OCI-LY1 (cell line): Measurements from ENCODE around the gene PTPRG.

ENCODE experiments used
- H2AFZ ChIP-seq: fragments of 200-600 bp; sonication (generic), shearing (Covaris generic); 2 replicates; pipeline ENCODE4 v1.6.0; 2014; ENCODE audit warnings: antibody characterized with exemption, mild to moderate bottlenecking, low read length
- H3F3A ChIP-seq: fragments of 200-600 bp; sonication (generic), shearing (Covaris generic); 2 replicates; pipeline ENCODE4 v1.6.0; 2014; ENCODE audit warnings: mild to moderate bottlenecking, antibody characterized with exemption, low read length, moderate library complexity; ENCODE audit not compliant: insufficient read depth
- H3K27ac ChIP-seq: fragments of 200-600 bp; sonication (generic); 2 replicates; pipeline ENCODE4 v1.5.1; 2014; ENCODE audit warnings: low read length, mixed run types, mild to moderate bottlenecking, low read depth; ENCODE audit not compliant: poor library complexity, severe bottlenecking
- H3K27me3 ChIP-seq: fragments of 200-600 bp; sonication (generic); 2 replicates; pipeline ENCODE4 v1.6.0; 2014; ENCODE audit warnings: antibody characterized with exemption, mild to moderate bottlenecking, low read length, moderate library complexity; ENCODE audit not compliant: insufficient read depth
- H3K36me3 ChIP-seq: fragments of 200-600 bp; sonication (generic); 2 replicates; pipeline ENCODE4 v1.6.1; 2014; ENCODE audit warnings: mild to moderate bottlenecking, antibody characterized with exemption, low read length, moderate library complexity, mixed read lengths; ENCODE audit not compliant: insufficient read depth
- H3K4me1 ChIP-seq: fragments of 200-600 bp; sonication (generic); 2 replicates; pipeline ENCODE4 v1.5.1; 2014; ENCODE audit warnings: mild to moderate bottlenecking, low read length, moderate library complexity; ENCODE audit not compliant: insufficient read depth, severe bottlenecking
- H3K4me2 ChIP-seq: fragments of 200-600 bp; sonication (generic), shearing (Covaris generic); 2 replicates; pipeline ENCODE4 v1.6.1; 2014; ENCODE audit warnings: low read length
- H3K4me3 ChIP-seq: fragments of 200-600 bp; sonication (generic); 2 replicates; pipeline ENCODE4 v1.5.1; 2014; ENCODE audit warnings: low read length, low read depth, mild to moderate bottlenecking, mixed read lengths; ENCODE audit not compliant: poor library complexity, severe bottlenecking
- H3K79me2 ChIP-seq: fragments of 200-600 bp; shearing (Covaris generic); 2 replicates; pipeline ENCODE4 v1.6.1; 2016; ENCODE audit warnings: mixed run types, low read length, mixed read lengths; ENCODE audit not compliant: insufficient read depth
- H3K9ac ChIP-seq: fragments of 200-600 bp; sonication (generic), shearing (Covaris generic); 2 replicates; pipeline ENCODE4 v1.6.1; 2014; ENCODE audit warnings: mild to moderate bottlenecking, low read length, mixed read lengths
- H3K9me2 ChIP-seq: fragments of 200-600 bp; sonication (generic), shearing (Covaris generic); 2 replicates; pipeline ENCODE4 v1.6.1; 2014; ENCODE audit warnings: low read depth, mild to moderate bottlenecking, low read length, mixed read lengths
- H3K9me3 ChIP-seq: fragments of 200-600 bp; shearing (Covaris generic); 2 replicates; pipeline ENCODE4 v1.6.1; 2014; ENCODE audit warnings: low read length, mixed read lengths
- H4K20me1 ChIP-seq: fragments of 200-600 bp; sonication (generic), shearing (Covaris generic); 2 replicates; pipeline ENCODE4 v1.6.0; 2016; ENCODE audit warnings: mild to moderate bottlenecking, low read length; ENCODE audit not compliant: insufficient read depth
- EZH2 ChIP-seq: fragments of 200-600 bp; sonication (generic), shearing (Covaris generic); IDR thresholded peaks from 2 replicates; pipeline ENCODE4 v1.8.0; 2017; ENCODE audit warnings: borderline replicate concordance, mixed run types, mild to moderate bottlenecking, antibody characterized with exemption, low read length, moderate library complexity, mixed read lengths
- TF ChIP-seq, protein P1 (sequence below): fragments of 200-600 bp; sonication (generic), shearing (Covaris generic); IDR thresholded peaks from 2 replicates; pipeline ENCODE4 v1.5.1; 2017; ENCODE audit warnings: mild to moderate bottlenecking, antibody characterized with exemption, low read length, moderate library complexity, mixed read lengths

Gene PTPRG

DNA sequence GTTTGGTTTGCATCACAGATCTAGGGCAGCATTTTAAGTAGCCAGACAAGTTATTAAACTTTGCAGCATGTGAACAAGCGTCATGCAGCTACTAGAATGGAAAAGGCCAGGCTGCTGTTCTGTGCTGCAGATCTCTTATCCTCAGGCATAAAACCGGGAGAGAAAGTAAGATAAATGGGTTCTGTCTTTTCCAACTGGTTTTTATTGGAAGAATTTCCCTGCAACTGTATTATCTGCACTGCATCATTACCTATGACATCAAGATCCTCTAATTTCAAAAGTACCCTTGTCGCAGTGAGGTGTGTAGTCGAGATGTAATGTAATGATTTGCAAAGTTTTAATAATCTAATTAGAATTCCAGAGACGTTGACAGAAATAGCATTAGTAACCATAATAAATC lies 571.6 kb downstream of the PTPRG start:
- no peaks in the 10 kb centered on the region for H3K9me2 ChIP-seq
- no peaks in the 10 kb centered on the region for H3K79me2 ChIP-seq
- no peaks in the 10 kb centered on the region for H3F3A ChIP-seq
- no peaks in the 10 kb centered on the region for H3K9me3 ChIP-seq
- no peaks in the 10 kb centered on the region for H4K20me1 ChIP-seq
- H3K4me2 ChIP-seq, result no peak overlapping the region
- no peak overlapping the region for H3K9ac ChIP-seq
- H2AFZ ChIP-seq, result no peak overlapping the region
- H3K27me3 ChIP-seq, result no peaks in the 10 kb centered on the region
- no peaks in the 10 kb centered on the region for H3K36me3 ChIP-seq
- no peaks in the 10 kb centered on the region for H3K4me1 ChIP-seq
- H3K27ac ChIP-seq, result no peak overlapping the region
- H3K4me3 ChIP-seq, result no peak overlapping the region
- no peak for TF ChIP-seq EZH2
- TF ChIP-seq, protein P1, sequence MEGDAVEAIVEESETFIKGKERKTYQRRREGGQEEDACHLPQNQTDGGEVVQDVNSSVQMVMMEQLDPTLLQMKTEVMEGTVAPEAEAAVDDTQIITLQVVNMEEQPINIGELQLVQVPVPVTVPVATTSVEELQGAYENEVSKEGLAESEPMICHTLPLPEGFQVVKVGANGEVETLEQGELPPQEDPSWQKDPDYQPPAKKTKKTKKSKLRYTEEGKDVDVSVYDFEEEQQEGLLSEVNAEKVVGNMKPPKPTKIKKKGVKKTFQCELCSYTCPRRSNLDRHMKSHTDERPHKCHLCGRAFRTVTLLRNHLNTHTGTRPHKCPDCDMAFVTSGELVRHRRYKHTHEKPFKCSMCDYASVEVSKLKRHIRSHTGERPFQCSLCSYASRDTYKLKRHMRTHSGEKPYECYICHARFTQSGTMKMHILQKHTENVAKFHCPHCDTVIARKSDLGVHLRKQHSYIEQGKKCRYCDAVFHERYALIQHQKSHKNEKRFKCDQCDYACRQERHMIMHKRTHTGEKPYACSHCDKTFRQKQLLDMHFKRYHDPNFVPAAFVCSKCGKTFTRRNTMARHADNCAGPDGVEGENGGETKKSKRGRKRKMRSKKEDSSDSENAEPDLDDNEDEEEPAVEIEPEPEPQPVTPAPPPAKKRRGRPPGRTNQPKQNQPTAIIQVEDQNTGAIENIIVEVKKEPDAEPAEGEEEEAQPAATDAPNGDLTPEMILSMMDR, result no peak

DNA sequence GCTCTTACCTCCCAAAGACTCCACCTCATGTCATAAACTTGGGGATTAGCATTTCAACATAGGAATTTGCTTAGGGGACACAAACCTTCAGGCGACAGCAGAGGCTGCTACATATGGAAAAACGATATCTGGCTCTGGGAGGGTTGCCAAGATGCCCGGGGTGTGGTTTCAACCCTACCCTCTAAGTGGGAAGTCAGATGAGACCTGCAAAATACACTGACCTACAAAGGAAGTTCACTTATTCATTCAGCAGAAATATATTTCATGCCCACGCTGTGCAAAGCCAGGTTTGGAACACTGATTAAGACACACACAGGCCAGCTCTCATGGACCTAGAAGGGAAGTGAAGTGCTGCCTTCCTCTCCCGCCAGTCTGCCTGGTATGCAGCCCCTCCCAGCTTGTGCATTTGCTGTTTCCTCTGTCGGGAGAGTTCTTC lies 572.7 kb downstream of the PTPRG start:
- H3K9ac ChIP-seq, result no peak overlapping the region
- no peaks in the 10 kb centered on the region for H3K9me2 ChIP-seq
- no peaks in the 10 kb centered on the region for H3K9me3 ChIP-seq
- H3K27me3 ChIP-seq, result no peaks in the 10 kb centered on the region
- H3K4me3 ChIP-seq, result no peak overlapping the region
- no peaks in the 10 kb centered on the region for H3K79me2 ChIP-seq
- H4K20me1 ChIP-seq, result no peaks in the 10 kb centered on the region
- no peaks in the 10 kb centered on the region for H3K4me1 ChIP-seq
- TF ChIP-seq EZH2, result no peak
- TF ChIP-seq, protein P1, result no peak
- no peak overlapping the region for H2AFZ ChIP-seq
- no peak overlapping the region for H3K27ac ChIP-seq
- H3F3A ChIP-seq, result no peaks in the 10 kb centered on the region
- no peaks in the 10 kb centered on the region for H3K36me3 ChIP-seq
- no peak overlapping the region for H3K4me2 ChIP-seq

DNA sequence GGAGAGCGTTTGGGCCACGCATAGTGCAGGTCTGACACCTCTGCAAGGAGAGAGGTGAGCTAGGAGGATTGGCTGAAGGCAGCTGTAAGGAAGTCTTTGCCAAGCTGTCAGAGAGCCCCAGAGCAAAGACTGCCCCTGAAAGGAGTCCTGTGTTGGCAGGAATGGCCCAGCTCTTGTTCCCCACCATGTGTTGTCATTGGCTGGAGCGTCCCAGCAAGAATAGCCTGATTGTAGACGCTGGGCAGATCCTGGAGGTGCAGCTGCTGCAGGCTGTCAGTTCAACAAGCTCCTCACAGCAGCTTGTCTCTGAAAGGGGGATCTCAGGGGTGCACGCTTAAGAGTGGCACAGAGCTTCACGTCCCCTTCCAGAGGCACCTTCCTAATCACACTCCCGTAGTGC lies 574.4 kb downstream of the PTPRG start:
- no peaks in the 10 kb centered on the region for H3K4me1 ChIP-seq

More for the DNA sequence above, 574.4 kb downstream of the PTPRG start:
- Histone ChIP-seq H3K9me3 (no peaks in the 10 kb centered on the region), H3K9me2 (no peaks in the 10 kb centered on the region), H3K79me2 (no peaks in the 10 kb centered on the region), H3K4me2 (no peak overlapping the region), H3K27ac (no peak overlapping the region), H3K9ac (no peak overlapping the region), H2AFZ (no peak overlapping the region), H3K36me3 (no peaks in the 10 kb centered on the region), H4K20me1 (no peaks in the 10 kb centered on the region), H3F3A (no peaks in the 10 kb centered on the region), H3K4me3 (no peak overlapping the region), H3K27me3 (no peaks in the 10 kb centered on the region)
- no peak for TF ChIP-seq EZH2
- TF ChIP-seq, protein P1, result no peak
